Fibroblast of skin of right biceps (primary cell): Measurements from ENCODE around the gene KIF19.
"Not testable (repeated sequence)": the region's sequence is repeated elsewhere in the genome, so short reads cannot be mapped to it uniquely, and the experiment has no call there.

ENCODE experiments used
- DNase-seq: peaks from one replicate; pipeline ENCODE4 v3.0.0-alpha.2; 2013

KIF19 gene

DNA sequence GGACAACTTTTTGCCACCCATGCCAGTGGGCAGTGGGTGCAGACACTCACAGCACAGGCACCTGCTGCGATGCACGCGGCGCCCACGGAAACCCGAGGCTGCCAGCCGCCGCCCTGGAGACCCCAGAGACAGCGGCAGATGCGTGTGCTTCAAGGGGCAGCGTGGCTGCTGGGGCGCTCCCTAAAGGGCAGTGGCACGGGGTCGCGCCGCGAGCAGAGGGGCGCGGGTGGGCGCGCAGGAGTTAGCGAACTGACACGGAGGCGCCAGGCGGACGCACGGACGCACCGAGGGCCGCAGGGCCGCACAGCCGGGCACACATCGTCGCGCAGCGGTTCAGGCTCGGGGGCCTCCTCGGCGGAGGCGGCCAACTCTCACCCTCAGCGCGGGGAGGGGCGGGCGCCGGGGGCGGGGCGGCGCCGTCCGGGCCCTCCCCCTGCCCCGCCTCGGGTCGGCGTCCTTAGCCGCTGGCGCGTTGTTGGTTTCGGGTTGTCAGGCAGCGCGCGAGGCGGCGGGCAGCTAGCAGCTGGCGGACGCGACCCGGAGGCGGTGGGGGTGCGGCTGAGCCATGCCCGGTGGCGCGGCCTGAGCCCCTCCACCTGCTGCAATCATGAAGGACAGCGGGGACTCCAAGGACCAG lies at the start of gene KIF19:
Gene KIF19 (plus strand): TSS at position 484 of the 637 bp plus-strand sequence. CDS start 124 bp downstream, at position 608.
- DNase-seq: peak; percentile 13

- no peak for DNase-seq
These were observed 49.5 kb upstream of the KIF19 start for GRCh38 chr17:74276541-74277009.

- DNase-seq: no peak
These were observed 48.1 kb upstream of the KIF19 start for GRCh38 chr17:74277935-74278334.

GRCh38 chr17:74279617-74280016 lies 46.4 kb upstream of the KIF19 start:
- not testable (repeated sequence) for DNase-seq

GRCh38 chr17:74280093-74280513 lies 45.9 kb upstream of the KIF19 start:
- no peak for DNase-seq

GRCh38 chr17:74281799-74282198 lies 44.2 kb upstream of the KIF19 start:
- no peak for DNase-seq

GRCh38 chr17:74282274-74282586 lies 43.8 kb upstream of the KIF19 start:
- DNase-seq: not testable (repeated sequence)

DNA sequence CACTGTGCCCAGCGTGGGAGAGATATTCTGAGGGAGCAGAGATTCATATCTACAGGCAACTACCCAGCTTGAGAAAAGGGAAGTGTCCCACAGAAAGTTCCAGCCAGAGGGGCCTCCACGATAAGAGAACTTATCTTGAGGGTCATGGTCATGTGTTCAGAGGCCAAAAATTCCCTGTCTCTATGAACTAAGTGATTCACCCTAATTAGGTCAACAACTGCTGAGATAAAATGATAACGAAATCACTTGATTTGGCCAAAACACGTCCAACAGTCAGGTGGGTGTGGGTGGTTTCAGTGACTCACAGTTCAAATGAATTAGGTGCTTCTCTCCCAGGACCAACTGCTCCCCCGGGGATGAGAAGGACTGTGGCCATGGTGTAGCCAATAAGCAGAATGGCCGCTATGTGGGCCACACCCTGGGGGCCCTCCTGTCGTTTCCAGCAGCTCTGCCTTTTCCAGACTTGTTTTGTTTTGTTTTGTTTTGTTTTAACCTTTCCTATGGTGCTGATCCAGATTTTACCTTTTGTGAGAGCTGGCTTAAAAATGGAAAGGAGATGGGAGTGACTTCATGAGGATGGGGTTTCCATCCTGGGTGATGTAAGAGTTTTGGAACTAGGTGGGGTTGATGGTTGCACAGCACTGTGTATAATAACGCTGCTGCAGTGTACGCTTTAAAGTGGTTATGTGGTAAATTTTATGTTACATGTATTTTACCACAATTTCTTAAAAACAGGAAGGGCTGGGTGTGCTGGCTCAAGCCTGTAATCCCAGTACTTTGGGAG lies 43.2 kb upstream of the KIF19 start:
- no peak for DNase-seq

- no peak for DNase-seq
These were observed 42.7 kb upstream of the KIF19 start for GRCh38 chr17:74283371-74283673.

- no peak for DNase-seq
These were observed 38.9 kb upstream of the KIF19 start for GRCh38 chr17:74287031-74287602.

DNA sequence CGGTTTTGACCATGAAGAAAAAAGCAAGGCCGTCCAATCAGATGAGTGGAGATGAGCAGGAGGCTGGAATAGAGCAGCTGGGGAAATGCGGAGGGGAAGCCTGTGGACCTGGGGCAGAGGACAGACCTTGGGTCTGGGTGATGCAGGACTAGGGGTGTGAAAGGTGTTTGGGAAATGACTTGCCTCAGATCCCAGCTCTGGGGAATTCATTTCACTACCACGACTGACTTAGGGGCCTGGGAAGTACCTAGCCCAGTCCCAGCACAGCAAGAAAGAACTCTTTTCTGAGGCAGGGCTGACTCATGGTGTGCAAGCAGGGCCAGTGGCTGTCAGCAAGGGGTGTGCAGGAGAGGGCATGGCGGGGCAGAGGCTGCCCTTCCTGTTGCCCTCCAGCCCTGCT lies 37.2 kb upstream of the KIF19 start:
- no peak for DNase-seq

DNA sequence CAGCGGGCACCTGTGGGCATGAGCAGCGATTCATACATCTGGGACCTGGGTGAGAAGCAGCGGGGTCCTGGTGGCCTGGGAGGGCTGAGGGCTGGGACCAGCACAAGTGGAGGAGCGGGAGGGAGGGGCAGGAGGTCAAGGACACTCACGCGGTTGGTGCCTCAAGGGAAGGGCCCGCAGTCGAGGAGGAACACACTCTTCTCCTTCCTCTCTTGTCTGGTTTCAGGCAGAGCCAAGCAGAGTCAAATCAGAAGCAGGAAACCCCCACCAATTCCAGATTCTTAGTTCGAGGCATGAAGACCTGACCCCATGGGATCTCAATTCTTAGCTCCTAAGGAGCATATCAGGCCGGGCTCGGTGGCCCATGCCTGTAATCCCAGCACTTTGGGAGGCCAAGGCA lies 36.3 kb upstream of the KIF19 start:
- DNase-seq: no peak

- no peak for DNase-seq
These were observed 35.7 kb upstream of the KIF19 start for GRCh38 chr17:74290340-74290739.

DNA sequence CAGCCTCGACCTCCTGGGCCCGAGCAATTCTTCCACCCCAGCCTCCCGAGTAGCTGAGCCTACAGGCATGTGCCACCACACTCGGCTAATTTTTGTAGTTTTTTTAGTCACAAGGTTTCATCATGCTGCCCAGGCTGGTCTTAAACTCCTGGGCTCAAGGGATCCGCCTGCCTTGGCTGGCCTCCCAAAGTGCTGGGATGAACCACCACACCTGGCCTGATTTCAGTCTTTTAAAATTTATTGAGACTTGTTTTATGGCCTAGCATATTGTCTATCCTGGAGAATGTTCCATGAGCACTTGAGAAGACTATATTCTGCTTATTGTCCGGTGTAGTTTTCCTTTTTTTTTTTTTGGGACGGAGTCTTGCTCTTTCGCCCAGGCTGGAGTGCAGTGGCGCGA lies 33.5 kb upstream of the KIF19 start:
- DNase-seq: no peak

DNA sequence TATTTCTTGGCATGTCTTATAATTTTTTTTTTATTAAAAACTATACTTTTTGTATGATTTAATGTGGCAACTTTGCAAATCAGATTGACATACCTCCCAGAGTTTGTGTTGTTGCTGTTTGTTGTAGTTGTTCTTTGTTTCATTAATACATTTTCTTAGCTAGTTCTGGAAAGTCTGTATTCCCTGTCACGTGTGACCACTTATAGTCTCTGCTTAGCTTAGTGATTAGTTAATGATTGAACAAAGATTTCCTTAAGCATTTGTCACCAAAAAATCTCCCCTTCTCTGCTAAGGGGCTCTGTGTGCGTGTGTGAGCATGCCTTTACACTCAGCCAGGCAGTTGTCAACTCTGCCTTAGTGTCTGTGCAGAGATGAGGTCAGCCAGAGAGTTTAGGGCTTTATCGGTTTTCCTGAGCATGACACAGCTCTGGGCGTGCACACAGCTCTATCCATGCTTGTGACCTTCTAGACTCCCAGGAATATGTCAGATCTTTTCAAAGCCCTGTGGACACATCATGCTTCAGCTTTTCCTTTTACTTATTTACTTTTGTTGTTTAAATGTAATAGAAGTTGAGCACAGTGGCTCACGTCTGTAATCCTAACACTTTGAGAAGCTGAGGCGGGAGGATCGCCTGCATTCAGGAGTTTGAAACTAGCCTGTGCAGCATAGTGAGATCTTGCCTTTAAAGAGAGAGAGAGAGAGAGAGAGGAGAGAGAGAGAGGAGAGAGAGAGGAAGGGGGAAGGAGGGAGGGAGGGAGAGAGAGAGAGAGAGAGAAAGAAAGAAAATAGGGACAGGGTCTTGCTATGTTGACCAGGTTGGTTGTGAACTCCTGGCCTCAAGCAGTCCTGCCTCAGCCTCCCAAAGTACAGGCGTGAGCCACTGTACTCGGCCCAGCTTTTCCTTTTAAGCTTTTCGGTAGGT lies 30.1 kb upstream of the KIF19 start:
- no peak for DNase-seq

DNA sequence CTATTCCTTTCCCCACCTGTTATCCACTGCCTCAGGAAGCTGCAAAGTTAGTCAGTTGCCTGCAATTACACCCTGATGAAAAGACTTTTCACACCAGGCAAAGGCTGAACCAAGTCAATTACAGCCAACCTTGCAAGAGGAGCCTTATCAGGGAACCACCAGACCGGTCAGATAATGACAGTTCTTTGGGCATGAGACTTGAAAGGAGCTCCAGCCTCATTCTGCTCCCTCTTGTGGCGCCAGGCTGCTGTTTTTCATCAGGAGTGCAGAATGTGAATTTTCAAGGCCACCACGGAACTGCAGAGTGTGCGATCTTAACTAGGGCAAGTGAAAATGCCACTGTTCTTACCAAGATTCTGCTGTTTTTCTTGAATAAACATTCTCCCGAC lies 29.5 kb upstream of the KIF19 start:
- peak; percentile 43 for DNase-seq

DNA sequence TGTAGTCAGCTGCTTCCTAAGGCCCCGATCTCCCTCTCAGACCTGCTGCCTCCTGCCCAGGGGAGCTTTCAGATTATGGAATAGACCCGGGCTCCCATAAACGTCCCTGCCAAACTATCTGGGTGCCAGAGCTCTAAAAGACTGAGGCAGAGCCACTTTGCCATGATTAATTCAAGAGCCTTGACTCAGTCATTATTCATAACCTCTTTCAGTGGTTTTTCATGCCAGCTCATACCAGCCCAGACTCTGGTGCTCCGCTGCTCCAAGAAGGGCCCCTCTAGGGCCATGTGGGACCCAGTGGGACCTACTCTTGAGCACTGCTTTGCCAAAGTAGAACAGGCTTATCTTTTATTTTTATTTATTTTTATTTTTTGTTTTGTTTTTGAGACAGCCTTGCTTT lies 28.1 kb upstream of the KIF19 start:
- DNase-seq: no peak

DNA sequence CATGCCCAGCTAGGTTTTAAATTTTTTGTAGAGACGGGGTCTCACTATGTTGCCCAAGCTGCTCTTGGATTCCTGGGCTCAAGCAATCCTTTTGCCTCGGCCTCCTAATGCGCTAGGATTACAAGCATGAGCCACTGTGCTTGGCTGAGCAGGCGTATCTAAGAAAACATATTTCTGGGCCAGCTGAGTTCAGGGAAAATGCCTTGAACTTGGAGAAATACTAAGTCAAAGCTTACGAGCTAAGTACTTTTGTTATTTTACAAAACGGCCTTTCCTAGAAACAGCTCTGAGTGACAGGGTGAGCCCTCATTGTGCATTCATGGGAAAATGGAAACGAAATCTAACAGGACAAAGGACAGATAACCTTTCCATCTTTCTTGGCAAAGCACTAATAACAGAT lies 27.2 kb upstream of the KIF19 start:
- no peak for DNase-seq

GRCh38 chr17:74299226-74300009 lies 26.6 kb upstream of the KIF19 start:
- no peak for DNase-seq

DNA sequence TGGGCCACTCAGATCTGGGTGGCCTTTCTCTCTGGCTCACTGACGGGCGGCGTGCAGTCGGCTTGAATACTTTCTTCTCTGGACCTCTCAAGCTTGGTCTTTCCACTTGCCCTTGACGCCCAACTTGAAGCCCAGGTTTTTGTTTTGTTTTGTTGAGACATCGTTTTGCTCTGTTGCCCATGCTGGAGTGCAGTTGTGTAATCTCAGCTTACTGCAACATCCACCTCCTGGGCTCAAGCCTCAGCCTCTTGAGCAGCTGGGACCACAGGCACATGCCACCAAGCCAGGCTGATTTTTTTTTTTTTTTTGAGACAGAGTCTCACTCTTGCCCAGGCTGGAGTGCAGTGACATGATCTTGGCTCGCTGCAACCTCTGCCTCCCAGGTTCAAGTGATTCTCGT lies 22.7 kb upstream of the KIF19 start:
- DNase-seq: no peak

GRCh38 chr17:74304184-74304583 lies 21.8 kb upstream of the KIF19 start:
- DNase-seq: no peak

DNA sequence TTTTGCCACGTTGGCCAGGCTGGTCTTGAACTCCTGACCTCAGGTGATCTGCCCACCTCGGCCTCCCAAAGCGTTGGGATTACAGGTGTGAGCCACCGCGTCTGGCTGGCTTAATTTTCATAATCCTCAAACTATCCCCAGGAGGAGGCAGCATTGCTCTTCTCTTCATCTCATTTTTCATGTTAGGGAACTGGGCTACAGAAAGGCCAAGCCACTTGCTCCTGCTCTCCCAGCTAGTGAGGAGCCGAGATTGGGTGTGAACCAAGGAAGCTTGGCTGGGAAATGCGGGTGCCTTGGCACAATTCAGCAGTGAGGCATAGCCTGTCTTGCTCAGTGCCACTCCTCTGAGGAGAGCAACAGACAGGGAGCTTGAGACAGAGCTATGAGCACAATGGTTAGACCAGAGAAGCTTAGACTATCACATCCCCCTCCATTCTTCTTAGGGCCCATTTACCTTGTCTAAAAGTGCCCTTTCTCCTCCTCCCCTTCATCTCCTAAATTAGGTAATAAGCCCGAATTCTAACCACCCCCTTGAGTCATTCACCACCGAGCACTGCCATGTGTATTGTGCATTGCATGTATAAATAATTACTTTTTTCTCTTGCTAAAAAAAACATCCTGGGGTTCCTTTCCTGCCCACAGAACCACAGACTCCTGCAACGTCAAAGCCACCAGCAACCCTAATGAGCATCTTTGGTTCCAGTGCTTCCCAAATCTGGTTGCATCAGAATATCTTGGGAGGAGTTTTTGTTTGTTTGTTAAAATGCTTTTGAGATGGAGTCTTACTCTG lies 20.0 kb upstream of the KIF19 start:
- no peak for DNase-seq
